ENCODE data around the gene C10orf71. TPM values are rescaled to one million over a fixed set of nuclear protein-coding genes. Genes with fewer than 3 reads are reported as not detected.

The C10orf71 gene
- total RNA-seq, 2 donors from 2014 or later = 0.26 to 0.99 TPM

GRCh38 chr10:49350846-49351532, 52.0 kb downstream of the C10orf71 start:
- WGBS, 2 donors = 61 to 78% methylated on average over 3 to 4 of the region's 4 CpGs
- Histone ChIP-seq H3K36me3 (replicated peaks in 1 of 2; ENCODE audit: insufficient read depth in 1 of 2, low read depth in 2 of 2) (no peaks in the 10 kb centered on the region), H3K4me1 (no peaks in the 10 kb centered on the region), H3K4me3 (no peak overlapping the region), H3K27ac (no peak overlapping the region), H3K9me3 (peaks cover 0 to 15% (median 0%) of the 10 kb centered on the region in 3 donors), H3K27me3 (no peaks in the 10 kb centered on the region)
- DNase-seq (no peak), ATAC-seq (no peak)
- TF ChIP-seq CTCF (IDR thresholded peaks at IDR 0.05) (no peak), POLR2A (IDR thresholded peaks at IDR 0.05) (no peak)
- intact Hi-C loops (cut with DNase I) = no loop called here

GRCh38 chr10:49351669-49352068, 52.7 kb downstream of the C10orf71 start:
- no peak overlapping the region for H3K4me3 ChIP-seq
- H3K27ac ChIP-seq = no peak overlapping the region
- intact Hi-C loops (cut with DNase I) = no loop called here
- no peaks in the 10 kb centered on the region for H3K36me3 ChIP-seq (replicated peaks in 1 of 2; ENCODE audit: insufficient read depth in 1 of 2, low read depth in 2 of 2)
- no peaks in the 10 kb centered on the region for H3K27me3 ChIP-seq
- WGBS, 2 donors = 73% methylated on average over 4 of the region's 4 CpGs
- peaks cover 0 to 15% (median 0%) of the 10 kb centered on the region in 3 donors for H3K9me3 ChIP-seq
- TF ChIP-seq POLR2A (IDR thresholded peaks at IDR 0.05) = no peak
- no peak for TF ChIP-seq CTCF (IDR thresholded peaks at IDR 0.05)
- ATAC-seq = no peak
- no peak for DNase-seq
- no peaks in the 10 kb centered on the region for H3K4me1 ChIP-seq

- Histone ChIP-seq H3K27me3 (no peaks in the 10 kb centered on the region), H3K36me3 (replicated peaks in 1 of 2; ENCODE audit: insufficient read depth in 1 of 2, low read depth in 2 of 2) (no peaks in the 10 kb centered on the region), H3K9me3 (peaks cover 0 to 15% (median 0%) of the 10 kb centered on the region in 3 donors), H3K4me1 (no peaks in the 10 kb centered on the region), H3K4me3 (no peak overlapping the region), H3K27ac (no peak overlapping the region)
- WGBS, 2 donors = 57 to 72% methylated on average over 1 to 2 of the region's 2 CpGs
- DNase-seq = no peak
- intact Hi-C loops (cut with DNase I) = no loop called here
- no peak for ATAC-seq
- TF ChIP-seq CTCF (IDR thresholded peaks at IDR 0.05) (no peak), POLR2A (IDR thresholded peaks at IDR 0.05) (no peak)
Observed at GRCh38 chr10:49352323-49352722, 53.4 kb downstream of the C10orf71 start.

- Histone ChIP-seq H3K27ac (no peak overlapping the region), H3K4me3 (no peak overlapping the region), H3K4me1 (no peaks in the 10 kb centered on the region), H3K27me3 (no peaks in the 10 kb centered on the region), H3K9me3 (peaks cover 0 to 15% (median 0%) of the 10 kb centered on the region in 3 donors), H3K36me3 (replicated peaks in 1 of 2; ENCODE audit: insufficient read depth in 1 of 2, low read depth in 2 of 2) (no peaks in the 10 kb centered on the region)
- ATAC-seq = no peak
- TF ChIP-seq POLR2A (IDR thresholded peaks at IDR 0.05) (no peak), CTCF (IDR thresholded peaks at IDR 0.05) (no peak)
- intact Hi-C loops (cut with DNase I) = no loop called here
- WGBS, 2 donors = 60 to 75% methylated on average over 6 of the region's 6 CpGs
- no peak for DNase-seq
Observed at GRCh38 chr10:49353026-49353894, 54.3 kb downstream of the C10orf71 start.

Data from body of pancreas (tissue), 4 donors.